Upper lobe of left lung (tissue), 6 donors: ENCODE data around the gene ERRFI1. TPM values are rescaled to one million over a fixed set of nuclear protein-coding genes. Genes with fewer than 3 reads are reported as not detected.

Experiments used
- ATAC-seq, 2 donors: fragments of 200-7000 bp; cut with Tn5 transposase; one replicate each; pipeline ENCODE4 v1.9.1; 2022; ENCODE audit warnings: mild to moderate bottlenecking in 2 of 2, moderate library complexity in 2 of 2; ENCODE audit not compliant: low FRiP score in 2 of 2
- DNase-seq, 2 donors: peaks; one replicate each; pipeline ENCODE4 v3.0.0-alpha.2; 2019 to 2020
- H3K27ac ChIP-seq, 4 donors: fragments of 200-600 bp; sonication (generic); one replicate each; pipeline ENCODE4 v1.5.1; 2016 to 2019
- H3K27me3 ChIP-seq, 4 donors: fragments of 200-600 bp; sonication (generic); one replicate each; pipeline ENCODE4 v1.5.1; 2017 to 2019
- H3K36me3 ChIP-seq, 4 donors: fragments of 200-600 bp; sonication (generic); one replicate each; pipeline ENCODE4 v1.5.1; 2016 to 2019
- H3K4me1 ChIP-seq, 4 donors: fragments of 200-600 bp; sonication (generic); one replicate each; pipeline ENCODE4 v1.5.1; 2018 to 2019
- H3K4me3 ChIP-seq, 4 donors: fragments of 200-600 bp; sonication (generic); one replicate each; pipeline ENCODE4 v1.5.1; 2017 to 2019; ENCODE audit warnings: mild to moderate bottlenecking in 2 of 4, moderate library complexity in 1 of 4
- H3K9me3 ChIP-seq, 4 donors: fragments of 200-600 bp; sonication (generic); one replicate each; pipeline ENCODE4 v1.5.1; 2018 to 2019
- EP300 ChIP-seq, 4 donors: sonication (generic); formaldehyde crosslinking; IDR thresholded peaks; one replicate each; pipeline ENCODE4 v1.5.1; 2017; ENCODE audit warnings: antibody characterized with exemption in 4 of 4, control low read depth in 2 of 4
- POLR2A ChIP-seq, 4 donors: fragments of 450-650 bp; IDR thresholded peaks; one replicate each; pipeline ENCODE4 v1.5.1; 2016 to 2017; ENCODE audit warnings: antibody characterized with exemption in 4 of 4, mild to moderate bottlenecking in 2 of 4
- POLR2AphosphoS5 ChIP-seq, 2 donors: sonication (generic); formaldehyde crosslinking; IDR thresholded peaks; one replicate each; pipeline ENCODE4 v1.5.1; 2017; ENCODE audit warnings: antibody characterized with exemption in 2 of 2
- WGBS, 2 donors: methylation state at CpG; one replicate each; pipeline ENCODE4 v1.1.5; 2017 to 2018; 5-methylcytosine and 5-hydroxymethylcytosine counted together
- total RNA-seq, 6 donors: library from RNA; depleted of rRNA in 4 of 6; stranded (reverse); fragments of >200 nt in 4 of 6; gene quantifications; one replicate each; pipeline versions ENCODE4 v1.1.0 to v1.2.1, GENCODE V29; 2016 to 2021
- TF ChIP-seq, protein P1 (sequence below), 6 experiments: fragments of 450-650 bp in 4 of 6; fragments of 200-600 bp in 2 of 6; sonication (generic) in 2 of 6; IDR thresholded peaks; one replicate each; pipeline ENCODE4 v1.5.1; 2016 to 2019; ENCODE audit warnings: antibody characterized with exemption in 6 of 6
- donor health status: DM: no; HTN: no; CAD: no; lungs with moderate emphysema.
- donor health status: DM: no; HTN: yes; CAD: no; lungs with severe emphysema.

The ERRFI1 gene
- total RNA-seq, 6 donors from 2014 or later, result 30.4 to 164 (median 84.6) TPM

DNA sequence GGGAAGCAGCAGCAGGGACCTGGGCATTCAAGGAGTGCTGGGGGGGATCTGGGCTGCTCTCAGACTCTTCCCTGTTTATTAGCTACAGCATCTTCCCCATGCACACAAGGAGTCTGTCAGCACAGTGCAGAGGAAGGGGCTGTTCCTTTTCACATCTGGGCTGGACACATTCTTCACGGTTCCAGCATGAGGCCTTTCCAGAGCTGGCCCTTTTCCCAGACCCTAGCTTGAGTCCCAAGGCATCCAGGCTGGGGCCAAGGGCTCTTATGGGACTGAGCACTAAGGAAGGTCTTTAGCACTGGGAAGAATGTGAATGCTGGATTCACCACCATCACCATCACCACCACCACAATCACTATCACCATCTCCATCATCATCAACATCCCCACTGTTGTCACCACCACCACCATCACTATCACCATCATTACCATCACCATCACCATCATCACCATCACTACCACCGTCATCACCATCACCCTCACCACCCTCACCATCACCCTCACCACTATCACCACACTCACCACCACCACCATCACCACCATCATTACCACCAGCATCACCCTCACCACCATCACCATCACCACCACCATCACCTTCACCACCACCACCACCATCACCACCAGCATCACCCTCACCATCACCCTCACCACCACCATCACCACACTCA, 36.2 kb downstream of the ERRFI1 start:
- H3K4me3 ChIP-seq, result no peak overlapping the region
- TF ChIP-seq, protein P1, sequence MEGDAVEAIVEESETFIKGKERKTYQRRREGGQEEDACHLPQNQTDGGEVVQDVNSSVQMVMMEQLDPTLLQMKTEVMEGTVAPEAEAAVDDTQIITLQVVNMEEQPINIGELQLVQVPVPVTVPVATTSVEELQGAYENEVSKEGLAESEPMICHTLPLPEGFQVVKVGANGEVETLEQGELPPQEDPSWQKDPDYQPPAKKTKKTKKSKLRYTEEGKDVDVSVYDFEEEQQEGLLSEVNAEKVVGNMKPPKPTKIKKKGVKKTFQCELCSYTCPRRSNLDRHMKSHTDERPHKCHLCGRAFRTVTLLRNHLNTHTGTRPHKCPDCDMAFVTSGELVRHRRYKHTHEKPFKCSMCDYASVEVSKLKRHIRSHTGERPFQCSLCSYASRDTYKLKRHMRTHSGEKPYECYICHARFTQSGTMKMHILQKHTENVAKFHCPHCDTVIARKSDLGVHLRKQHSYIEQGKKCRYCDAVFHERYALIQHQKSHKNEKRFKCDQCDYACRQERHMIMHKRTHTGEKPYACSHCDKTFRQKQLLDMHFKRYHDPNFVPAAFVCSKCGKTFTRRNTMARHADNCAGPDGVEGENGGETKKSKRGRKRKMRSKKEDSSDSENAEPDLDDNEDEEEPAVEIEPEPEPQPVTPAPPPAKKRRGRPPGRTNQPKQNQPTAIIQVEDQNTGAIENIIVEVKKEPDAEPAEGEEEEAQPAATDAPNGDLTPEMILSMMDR (IDR thresholded peaks at IDR 0.05), result no peak
- TF ChIP-seq POLR2AphosphoS5 (IDR thresholded peaks at IDR 0.05) (no peak), POLR2A (IDR thresholded peaks at IDR 0.05) (no peak), EP300 (IDR thresholded peaks at IDR 0.05) (no peak)
- no peak for ATAC-seq
- WGBS, 2 donors, result 50 to 58% methylated on average over 2 of the region's 2 CpGs
- no peaks in the 10 kb centered on the region for H3K4me1 ChIP-seq
- H3K9me3 ChIP-seq, result no peaks in the 10 kb centered on the region
- H3K36me3 ChIP-seq, result peaks cover 13 to 28% (median 18%) of the 10 kb centered on the region in 4 donors
- H3K27me3 ChIP-seq, result no peaks in the 10 kb centered on the region
- DNase-seq, result no peak
- H3K27ac ChIP-seq, result peak overlapping the region in 1 of 4 donors; percentile 26

DNA sequence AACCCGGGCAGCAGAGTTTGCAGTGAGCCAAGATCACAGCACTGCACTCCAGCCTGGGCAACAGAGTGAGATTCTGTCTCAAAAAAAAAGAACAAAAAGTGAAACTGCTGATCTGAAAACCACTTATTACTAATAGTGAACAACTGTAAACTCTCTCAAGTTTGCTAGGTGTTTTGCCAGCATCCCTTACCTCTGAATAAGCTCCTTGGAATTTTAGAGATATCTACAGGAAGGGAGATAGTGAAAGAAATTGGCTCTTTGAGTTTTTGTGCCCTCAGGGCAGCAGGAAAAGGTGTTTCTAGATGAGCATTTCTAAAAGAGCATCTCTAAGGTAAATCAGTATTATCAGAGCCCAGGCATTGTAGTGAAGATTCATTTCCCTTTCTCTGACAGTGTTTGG, 37.5 kb downstream of the ERRFI1 start:
- TF ChIP-seq POLR2AphosphoS5 (IDR thresholded peaks at IDR 0.05) (no peak), POLR2A (IDR thresholded peaks at IDR 0.05) (no peak), EP300 (IDR thresholded peaks at IDR 0.05) (no peak)
- TF ChIP-seq, protein P1 (IDR thresholded peaks at IDR 0.05), result no peak
- H3K27me3 ChIP-seq, result no peaks in the 10 kb centered on the region
- whole genome bisulfite sequencing, 2 donors, result 78 to 100% methylated on average over 1 of the region's 1 CpG
- peaks cover 18 to 40% (median 30%) of the 10 kb centered on the region in 4 donors for H3K36me3 ChIP-seq
- DNase-seq (no peak), ATAC-seq (no peak)
- H3K4me3 ChIP-seq, result no peak overlapping the region
- H3K4me1 ChIP-seq, result no peaks in the 10 kb centered on the region
- H3K9me3 ChIP-seq, result no peaks in the 10 kb centered on the region
- H3K27ac ChIP-seq, result no peak overlapping the region

DNA sequence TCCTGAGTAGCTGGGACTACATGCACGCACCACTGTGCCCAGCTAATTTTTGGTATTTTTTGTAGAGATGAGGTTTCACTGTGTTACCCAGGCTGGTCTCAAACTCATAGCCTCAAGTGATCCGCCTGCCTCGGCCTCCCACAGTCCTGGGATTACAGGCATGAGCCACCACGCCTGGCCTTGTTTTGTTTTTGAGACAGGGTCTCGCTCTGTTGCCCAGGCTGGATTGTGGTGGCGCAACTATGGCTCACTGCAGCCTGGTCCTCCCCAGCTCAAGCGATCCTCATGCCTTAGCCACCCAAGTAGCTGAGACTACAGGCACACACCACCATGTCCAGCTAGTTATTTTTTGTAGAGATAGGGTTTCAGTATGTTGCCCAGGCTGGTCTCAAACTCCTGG, 38.6 kb downstream of the ERRFI1 start:
- H3K4me1 ChIP-seq, result peaks cover under 1 to 9% (median 2%) of the 10 kb centered on the region in 4 donors
- WGBS, 2 donors, result 91 to 94% methylated on average over 7 of the region's 7 CpGs
- ATAC-seq (no peak), DNase-seq (no peak)
- H3K4me3 ChIP-seq, result no peak overlapping the region
- H3K9me3 ChIP-seq, result no peaks in the 10 kb centered on the region
- TF ChIP-seq, protein P1 (IDR thresholded peaks at IDR 0.05), result no peak
- TF ChIP-seq POLR2A (IDR thresholded peaks at IDR 0.05) (no peak), EP300 (IDR thresholded peaks at IDR 0.05) (no peak), POLR2AphosphoS5 (IDR thresholded peaks at IDR 0.05) (no peak)
- H3K36me3 ChIP-seq, result peaks cover 18 to 48% (median 36%) of the 10 kb centered on the region in 4 donors
- no peak overlapping the region for H3K27ac ChIP-seq
- H3K27me3 ChIP-seq, result no peaks in the 10 kb centered on the region

DNA sequence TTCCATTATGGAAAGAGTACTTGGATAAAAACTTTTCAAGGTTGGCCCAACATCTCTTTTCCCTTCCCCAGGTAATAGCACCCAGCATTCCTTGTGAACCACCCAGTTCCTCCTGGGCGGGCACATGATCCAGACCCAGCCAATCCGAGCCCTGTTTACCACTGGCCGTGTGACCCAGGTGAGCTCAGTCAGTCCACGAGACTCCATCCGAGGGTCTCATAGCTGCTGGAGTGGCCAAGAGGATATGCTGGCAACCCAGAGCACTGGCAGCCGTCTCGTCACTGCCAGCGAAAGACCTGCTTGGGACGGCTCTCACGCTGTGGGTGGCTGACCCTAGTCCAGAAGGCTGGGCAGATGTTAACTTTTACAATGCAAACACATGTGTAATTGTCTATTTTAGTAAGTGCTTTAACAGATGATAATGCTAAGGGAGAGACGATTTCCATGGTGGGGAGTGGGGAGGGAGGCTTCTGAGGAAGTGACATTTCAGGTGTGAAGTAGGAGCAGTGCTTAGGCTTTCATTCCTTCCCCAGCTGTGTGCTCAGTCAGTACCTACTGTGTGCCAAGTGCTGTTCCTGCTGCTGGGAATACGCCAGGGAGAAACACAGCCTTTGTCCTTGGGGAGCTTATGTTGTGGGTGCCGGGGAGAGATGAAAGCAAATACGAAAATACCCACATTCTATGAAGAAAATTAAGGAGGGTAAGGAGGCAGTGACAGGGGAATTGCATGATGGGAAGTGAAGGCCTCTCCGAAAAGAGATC, 40.1 kb downstream of the ERRFI1 start:
- H3K36me3 ChIP-seq, result peaks cover 21 to 55% (median 39%) of the 10 kb centered on the region in 4 donors
- WGBS, 2 donors, result 87 to 92% methylated on average over 13 to 15 of the region's 15 CpGs
- ATAC-seq (no peak), DNase-seq (no peak)
- H3K27ac ChIP-seq, result no peak overlapping the region
- no peak overlapping the region for H3K4me3 ChIP-seq
- no peaks in the 10 kb centered on the region for H3K27me3 ChIP-seq
- no peak for TF ChIP-seq POLR2A (IDR thresholded peaks at IDR 0.05)
- TF ChIP-seq EP300 (IDR thresholded peaks at IDR 0.05), result no peak
- no peak for TF ChIP-seq POLR2AphosphoS5 (IDR thresholded peaks at IDR 0.05)
- TF ChIP-seq, protein P1 (IDR thresholded peaks at IDR 0.05), result no peak
- H3K9me3 ChIP-seq, result no peaks in the 10 kb centered on the region
- peaks cover 4 to 14% (median 6%) of the 10 kb centered on the region in 4 donors for H3K4me1 ChIP-seq
